Thymus (tissue), 11 donors: ENCODE data around the gene PLXNB3. TPM values are rescaled to one million over a fixed set of nuclear protein-coding genes. Genes with fewer than 3 reads are reported as not detected.
"Not testable (repeated sequence)": the region's sequence is repeated elsewhere in the genome, so short reads cannot be mapped to it uniquely, and the experiment has no call there.

Source experiments
- DNase-seq, 9 donors: peaks; one replicate each; pipeline ENCODE4 v3.0.0-alpha.2; 2013; ENCODE audit warnings: low spot score in 9 of 9, low read depth in 6 of 9, missing footprints in 1 of 9
- H3K27ac ChIP-seq, 2 donors: one replicate each; pipeline ENCODE4 v1.5.1; 2013; ENCODE audit warnings: control low read depth in 1 of 2, low read depth in 1 of 2, low read length in 1 of 2, mild to moderate bottlenecking in 1 of 2, moderate library complexity in 1 of 2
- H3K27me3 ChIP-seq, 2 donors: one replicate each; pipeline ENCODE4 v1.5.1; 2013; ENCODE audit warnings: low read length in 1 of 2; ENCODE audit not compliant: control insufficient read depth in 2 of 2, insufficient read depth in 1 of 2
- H3K36me3 ChIP-seq, 2 donors: one replicate each; pipeline ENCODE4 v1.5.1; 2013; ENCODE audit warnings: low read length in 1 of 2, mild to moderate bottlenecking in 1 of 2, moderate library complexity in 1 of 2; ENCODE audit not compliant: control insufficient read depth in 2 of 2, insufficient read depth in 2 of 2
- H3K4me1 ChIP-seq, 2 donors: one replicate each; pipeline ENCODE4 v1.5.1; 2013; ENCODE audit warnings: low read length in 2 of 2; ENCODE audit not compliant: control insufficient read depth in 2 of 2, insufficient read depth in 2 of 2
- H3K4me3 ChIP-seq, 2 donors: one replicate each; pipeline ENCODE4 v1.5.1; 2013; ENCODE audit warnings: low read length in 2 of 2, control low read depth in 1 of 2, mild to moderate bottlenecking in 1 of 2
- H3K9me3 ChIP-seq, 2 donors: one replicate each; pipeline ENCODE4 v1.5.1; 2013; ENCODE audit warnings: low read length in 1 of 2, mild to moderate bottlenecking in 1 of 2; ENCODE audit not compliant: control insufficient read depth in 2 of 2, insufficient read depth in 1 of 2
- WGBS: extraction: QIAGEN DNeasy Blood & Tissue Kit; methylation state at CpG from one replicate; pipeline ENCODE4 v1.1.7; 2013; 5-methylcytosine and 5-hydroxymethylcytosine counted together
- polyA plus RNA-seq: library from polyadenylated mRNA; stranded (reverse); fragments of 200-250 nt; gene quantifications from one replicate; pipeline ENCODE4 v1.2.3, GENCODE V29; 2013
- total RNA-seq: library from RNA; stranded (reverse); fragments of 120-200 nt; gene quantifications from one replicate; pipeline ENCODE4 v1.2.4, GENCODE V29; 2013
- donor health status: healthy.

PLXNB3 gene
- total and polyA plus RNA-seq, 2 donors, result 0.14 to 0.71 TPM

GRCh38 chrX:153745067-153745433 lies 19.0 kb upstream of the PLXNB3 start:
- H3K4me1 ChIP-seq, result peaks cover 0 to 21% of the 10 kb centered on the region in 2 donors
- H3K9me3 ChIP-seq, H3K36me3 ChIP-seq, H3K27ac ChIP-seq, H3K27me3 ChIP-seq, DNase-seq, H3K4me3 ChIP-seq: not testable (repeated sequence)
- WGBS, result 39% methylated on average over 12 of the region's 12 CpGs

GRCh38 chrX:153746359-153746758 lies 17.7 kb upstream of the PLXNB3 start:
- H3K36me3 ChIP-seq, result no peaks in the 10 kb centered on the region
- peaks cover 0 to 10% of the 10 kb centered on the region in 2 donors for H3K4me1 ChIP-seq
- H3K27me3 ChIP-seq, result no peaks in the 10 kb centered on the region
- H3K9me3 ChIP-seq, result no peaks in the 10 kb centered on the region
- H3K4me3 ChIP-seq, result no peak overlapping the region
- no peak for DNase-seq
- H3K27ac ChIP-seq, result no peak overlapping the region
- 95% methylated on average over 3 of the region's 3 CpGs for WGBS

- not testable (repeated sequence) for H3K36me3 ChIP-seq, DNase-seq, H3K4me3 ChIP-seq, H3K9me3 ChIP-seq, H3K27me3 ChIP-seq, H3K27ac ChIP-seq, H3K4me1 ChIP-seq
- 92% methylated on average over 6 of the region's 6 CpGs for WGBS
Measured at GRCh38 chrX:153746991-153747390, 17.1 kb upstream of the PLXNB3 start.

GRCh38 chrX:153749017-153749416 lies 15.0 kb upstream of the PLXNB3 start:
- not testable (repeated sequence) for H3K27ac ChIP-seq, H3K9me3 ChIP-seq, H3K36me3 ChIP-seq, H3K4me1 ChIP-seq, H3K27me3 ChIP-seq, DNase-seq, H3K4me3 ChIP-seq
- WGBS, result 93% methylated on average over 7 of the region's 7 CpGs

- Histone ChIP-seq H3K36me3 (no peaks in the 10 kb centered on the region), H3K27me3 (no peaks in the 10 kb centered on the region), H3K27ac (no peak overlapping the region), H3K4me3 (no peak overlapping the region), H3K4me1 (no peaks in the 10 kb centered on the region), H3K9me3 (no peaks in the 10 kb centered on the region)
- DNase-seq, result no peak
- WGBS, result 94% methylated on average over 12 of the region's 12 CpGs
Measured at GRCh38 chrX:153750127-153750774, 13.8 kb upstream of the PLXNB3 start.

GRCh38 chrX:153755136-153755535 lies 8.9 kb upstream of the PLXNB3 start:
- DNase-seq, result no peak
- Histone ChIP-seq H3K27me3 (no peaks in the 10 kb centered on the region), H3K4me1 (no peaks in the 10 kb centered on the region), H3K9me3 (no peaks in the 10 kb centered on the region), H3K4me3 (no peak overlapping the region), H3K27ac (no peak overlapping the region), H3K36me3 (no peaks in the 10 kb centered on the region)
- 97% methylated on average over 1 of the region's 1 CpG for WGBS

- H3K27ac ChIP-seq, result no peak overlapping the region
- peaks cover 0 to 8% of the 10 kb centered on the region in 2 donors for H3K4me1 ChIP-seq
- 98% methylated on average over 15 of the region's 15 CpGs for WGBS
- no peaks in the 10 kb centered on the region for H3K36me3 ChIP-seq
- no peaks in the 10 kb centered on the region for H3K9me3 ChIP-seq
- no peak overlapping the region for H3K4me3 ChIP-seq
- no peak for DNase-seq
- H3K27me3 ChIP-seq, result peaks cover 0 to 8% of the 10 kb centered on the region in 2 donors
Measured at GRCh38 chrX:153761863-153762262, 2.2 kb upstream of the PLXNB3 start.

- WGBS, result 94% methylated on average over 14 of the region's 14 CpGs
- H3K27me3 ChIP-seq, result peaks cover 0 to 10% of the 10 kb centered on the region in 2 donors
- H3K36me3 ChIP-seq, result no peaks in the 10 kb centered on the region
- H3K4me3 ChIP-seq, result no peak overlapping the region
- no peak overlapping the region for H3K27ac ChIP-seq
- no peaks in the 10 kb centered on the region for H3K9me3 ChIP-seq
- peaks cover 0 to 8% of the 10 kb centered on the region in 2 donors for H3K4me1 ChIP-seq
- no peak for DNase-seq
Measured at GRCh38 chrX:153762626-153763173, 1.3 kb upstream of the PLXNB3 start.

GRCh38 chrX:153763298-153763932 lies 634 bp upstream of the PLXNB3 start:
- Histone ChIP-seq H3K4me1 (peaks cover 0 to 8% of the 10 kb centered on the region in 2 donors), H3K9me3 (no peaks in the 10 kb centered on the region), H3K27ac (no peak overlapping the region), H3K27me3 (peaks cover 0 to 10% of the 10 kb centered on the region in 2 donors), H3K4me3 (no peak overlapping the region), H3K36me3 (no peaks in the 10 kb centered on the region)
- DNase-seq, result no peak
- WGBS, result 91% methylated on average over 17 of the region's 18 CpGs
